K562 (cell line): ENCODE data around the gene MAN1A1. TPM values are rescaled to one million over a fixed set of nuclear protein-coding genes. Genes with fewer than 3 reads are reported as not detected.

Experiments
- HMGN3 ChIP-seq: IDR thresholded peaks from 2 replicates; pipeline ENCODE4 v1.6.1; 2011; ENCODE audit warnings: borderline replicate concordance, low read depth, mild to moderate bottlenecking, mixed read lengths, low read length; ENCODE audit not compliant: insufficient read length; ENCODE audit errors: extremely low read depth
- ILF3 ChIP-seq: fragments of 450-650 bp; IDR thresholded peaks from 2 replicates; pipeline ENCODE4 v1.6.1; 2018; ENCODE audit warnings: antibody characterized with exemption, mild to moderate bottlenecking, moderate library complexity, borderline replicate concordance
- LEF1 ChIP-seq: fragments of 450-650 bp; IDR thresholded peaks from 2 replicates; pipeline ENCODE4 v1.6.1; 2016; ENCODE audit warnings: mild to moderate bottlenecking
- MYNN ChIP-seq, 2 experiments: sonication (generic); formaldehyde crosslinking in 1 of 2; IDR thresholded peaks; 2 replicates each; pipeline versions ENCODE4 v1.5.0 to v1.6.1; 2016 to 2020; ENCODE audit warnings: antibody characterized with exemption in 1 of 2, missing genetic modification reagents in 1 of 2
- RBM22 ChIP-seq: fragments of 200-400 bp; formaldehyde crosslinking; IDR thresholded peaks from 2 replicates; pipeline ENCODE4 v1.6.1; 2018; ENCODE audit warnings: low read length, low read depth; ENCODE audit not compliant: poor library complexity, severe bottlenecking
- polyA plus RNA-seq, 8 experiments: library from polyadenylated mRNA; depleted of rRNA in 4 of 8; stranded (reverse) in 5 of 8; unstranded in 3 of 8; fragments of >200 nt; fragmentation: Nextera tagmentation in 2 of 8; fragmentation: Illumina TruSeq in 1 of 8; extraction: Ambion mirVana in 2 of 8; extraction: Trizol in 1 of 8; gene quantifications; 2 replicates each; pipeline versions ENCODE4 v1.2.1 to v1.2.3, GENCODE V29; 2011 to 2014; ENCODE audit warnings: inconsistent platforms in 1 of 8, missing spikeins in 1 of 8
- total RNA-seq, 7 experiments: library from RNA; depleted of rRNA in 6 of 7; stranded (reverse); fragments of >200 nt in 6 of 7; fragmentation: Illumina TruSeq in 2 of 7; extraction: Trizol in 2 of 7; gene quantifications; 2 replicates each; pipeline versions ENCODE4 v1.2.1 to v1.2.3, GENCODE V29; 2011 to 2021; ENCODE audit warnings: low replicate concordance in 1 of 7
- TF ChIP-seq, protein P1 (sequence below): fragments of 200-400 bp; formaldehyde crosslinking; IDR thresholded peaks from 2 replicates; pipeline ENCODE4 v1.6.1; 2017; ENCODE audit warnings: mild to moderate bottlenecking, low read depth, low read length, moderate library complexity
- TF ChIP-seq, protein P2 (sequence below): fragments of 250-450 bp; sonication (Bioruptor Pico); IDR thresholded peaks from 2 replicates; pipeline ENCODE4 v1.4.0; 2020; ENCODE audit warnings: mild to moderate bottlenecking, moderate library complexity

Gene MAN1A1
- total and polyA plus RNA-seq, 9 of the 15 experiments (the other 6 are each of a cell fraction or from before 2014, with no cell fraction given), result 24.5 to 78.4 (median 59.7) TPM

DNA sequence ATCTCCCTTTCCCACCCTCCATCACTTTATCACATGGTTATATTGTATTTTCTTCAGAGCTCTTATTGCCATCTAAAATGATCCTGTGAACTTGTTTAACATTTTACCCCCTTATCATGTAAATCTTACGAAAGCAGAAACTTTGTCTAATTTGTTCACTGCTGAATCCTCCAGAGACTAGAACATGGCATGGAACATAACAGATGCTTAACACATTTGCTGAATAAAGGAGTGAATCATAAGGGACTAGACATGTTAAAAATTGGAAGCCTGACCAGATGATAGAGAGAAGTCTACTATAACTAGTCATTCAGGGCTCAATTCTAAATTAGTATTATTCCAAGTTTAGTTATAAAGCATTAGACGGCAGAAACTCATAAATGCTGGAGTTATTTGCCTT, 73.3 kb downstream of the MAN1A1 start (continued):
- TF ChIP-seq LEF1, result no peak
- TF ChIP-seq, protein P1, sequence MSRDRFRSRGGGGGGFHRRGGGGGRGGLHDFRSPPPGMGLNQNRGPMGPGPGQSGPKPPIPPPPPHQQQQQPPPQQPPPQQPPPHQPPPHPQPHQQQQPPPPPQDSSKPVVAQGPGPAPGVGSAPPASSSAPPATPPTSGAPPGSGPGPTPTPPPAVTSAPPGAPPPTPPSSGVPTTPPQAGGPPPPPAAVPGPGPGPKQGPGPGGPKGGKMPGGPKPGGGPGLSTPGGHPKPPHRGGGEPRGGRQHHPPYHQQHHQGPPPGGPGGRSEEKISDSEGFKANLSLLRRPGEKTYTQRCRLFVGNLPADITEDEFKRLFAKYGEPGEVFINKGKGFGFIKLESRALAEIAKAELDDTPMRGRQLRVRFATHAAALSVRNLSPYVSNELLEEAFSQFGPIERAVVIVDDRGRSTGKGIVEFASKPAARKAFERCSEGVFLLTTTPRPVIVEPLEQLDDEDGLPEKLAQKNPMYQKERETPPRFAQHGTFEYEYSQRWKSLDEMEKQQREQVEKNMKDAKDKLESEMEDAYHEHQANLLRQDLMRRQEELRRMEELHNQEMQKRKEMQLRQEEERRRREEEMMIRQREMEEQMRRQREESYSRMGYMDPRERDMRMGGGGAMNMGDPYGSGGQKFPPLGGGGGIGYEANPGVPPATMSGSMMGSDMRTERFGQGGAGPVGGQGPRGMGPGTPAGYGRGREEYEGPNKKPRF, result no peak
- TF ChIP-seq, protein P2, sequence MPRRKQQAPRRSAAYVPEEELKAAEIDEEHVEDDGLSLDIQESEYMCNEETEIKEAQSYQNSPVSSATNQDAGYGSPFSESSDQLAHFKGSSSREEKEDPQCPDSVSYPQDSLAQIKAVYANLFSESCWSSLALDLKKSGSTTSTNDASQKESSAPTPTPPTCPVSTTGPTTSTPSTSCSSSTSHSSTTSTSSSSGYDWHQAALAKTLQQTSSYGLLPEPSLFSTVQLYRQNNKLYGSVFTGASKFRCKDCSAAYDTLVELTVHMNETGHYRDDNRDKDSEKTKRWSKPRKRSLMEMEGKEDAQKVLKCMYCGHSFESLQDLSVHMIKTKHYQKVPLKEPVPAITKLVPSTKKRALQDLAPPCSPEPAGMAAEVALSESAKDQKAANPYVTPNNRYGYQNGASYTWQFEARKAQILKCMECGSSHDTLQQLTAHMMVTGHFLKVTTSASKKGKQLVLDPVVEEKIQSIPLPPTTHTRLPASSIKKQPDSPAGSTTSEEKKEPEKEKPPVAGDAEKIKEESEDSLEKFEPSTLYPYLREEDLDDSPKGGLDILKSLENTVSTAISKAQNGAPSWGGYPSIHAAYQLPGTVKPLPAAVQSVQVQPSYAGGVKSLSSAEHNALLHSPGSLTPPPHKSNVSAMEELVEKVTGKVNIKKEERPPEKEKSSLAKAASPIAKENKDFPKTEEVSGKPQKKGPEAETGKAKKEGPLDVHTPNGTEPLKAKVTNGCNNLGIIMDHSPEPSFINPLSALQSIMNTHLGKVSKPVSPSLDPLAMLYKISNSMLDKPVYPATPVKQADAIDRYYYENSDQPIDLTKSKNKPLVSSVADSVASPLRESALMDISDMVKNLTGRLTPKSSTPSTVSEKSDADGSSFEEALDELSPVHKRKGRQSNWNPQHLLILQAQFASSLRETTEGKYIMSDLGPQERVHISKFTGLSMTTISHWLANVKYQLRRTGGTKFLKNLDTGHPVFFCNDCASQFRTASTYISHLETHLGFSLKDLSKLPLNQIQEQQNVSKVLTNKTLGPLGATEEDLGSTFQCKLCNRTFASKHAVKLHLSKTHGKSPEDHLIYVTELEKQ (CRISPR knock-in tag), result no peak
- no peak for TF ChIP-seq HMGN3
- TF ChIP-seq RBM22, result no peak
- no peak for TF ChIP-seq ILF3
- TF ChIP-seq MYNN (IDR thresholded peaks at IDR 0.05), result no peak
- TF ChIP-seq MYNN (CRISPR knock-in tag; IDR thresholded peaks at IDR 0.05), result no peak
